Measurements from ENCODE around the gene SNCA.

The SNCA gene

DNA sequence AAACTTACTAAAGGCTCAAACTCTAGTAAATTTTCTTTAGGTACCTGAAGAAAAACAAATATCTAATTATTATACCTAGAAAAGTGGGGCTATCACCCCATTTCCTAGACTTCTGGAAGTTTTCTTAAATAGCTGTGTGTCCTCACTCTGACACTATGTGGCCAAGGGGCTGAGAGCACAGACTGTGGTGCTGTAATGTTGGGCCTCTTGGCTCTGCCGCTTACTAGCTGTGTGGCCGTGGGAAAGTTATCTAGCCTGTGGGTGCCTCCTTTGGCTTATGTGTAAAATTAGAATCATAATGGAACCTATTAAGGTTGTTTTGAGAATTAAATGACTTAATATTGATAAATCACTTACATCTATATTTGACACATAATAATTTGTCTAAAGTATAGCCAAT, 114.4 kb downstream of the SNCA start:
- no peak overlapping the region for H3K4me3 ChIP-seq (ENCODE audit: low read length)
- H3K36me3 ChIP-seq (ENCODE audit: insufficient read depth, low read depth, low read length), result no peaks in the 10 kb centered on the region
- H3K27me3 ChIP-seq (ENCODE audit: insufficient read depth, low read length), result no peaks in the 10 kb centered on the region
- no peak overlapping the region for H3K27ac ChIP-seq (ENCODE audit: low read length)
- H3K4me1 ChIP-seq (ENCODE audit: insufficient read depth, low read length), result no peaks in the 10 kb centered on the region
- H3K9ac ChIP-seq (ENCODE audit: low read depth, low read length), result no peak overlapping the region
- no peaks in the 10 kb centered on the region for H3K9me3 ChIP-seq (ENCODE audit: insufficient read depth, low read depth, low read length)

GRCh38 chr4:89720981-89721380, 116.0 kb downstream of the SNCA start:
- no peaks in the 10 kb centered on the region for H3K27me3 ChIP-seq (ENCODE audit: insufficient read depth, low read length)
- H3K27ac ChIP-seq (ENCODE audit: low read length), result no peak overlapping the region
- H3K4me3 ChIP-seq (ENCODE audit: low read length), result no peak overlapping the region
- no peaks in the 10 kb centered on the region for H3K36me3 ChIP-seq (ENCODE audit: insufficient read depth, low read depth, low read length)
- no peak overlapping the region for H3K9ac ChIP-seq (ENCODE audit: low read depth, low read length)
- H3K9me3 ChIP-seq (ENCODE audit: insufficient read depth, low read depth, low read length), result no peaks in the 10 kb centered on the region
- no peaks in the 10 kb centered on the region for H3K4me1 ChIP-seq (ENCODE audit: insufficient read depth, low read length)

- no peak overlapping the region for H3K9ac ChIP-seq (ENCODE audit: low read depth, low read length)
- no peaks in the 10 kb centered on the region for H3K27me3 ChIP-seq (ENCODE audit: insufficient read depth, low read length)
- H3K4me3 ChIP-seq (ENCODE audit: low read length), result no peak overlapping the region
- no peaks in the 10 kb centered on the region for H3K36me3 ChIP-seq (ENCODE audit: insufficient read depth, low read depth, low read length)
- H3K4me1 ChIP-seq (ENCODE audit: insufficient read depth, low read length), result no peaks in the 10 kb centered on the region
- no peak overlapping the region for H3K27ac ChIP-seq (ENCODE audit: low read length)
- H3K9me3 ChIP-seq (ENCODE audit: insufficient read depth, low read depth, low read length), result no peaks in the 10 kb centered on the region
Measured at GRCh38 chr4:89719536-89720090, 117.3 kb downstream of the SNCA start.

DNA sequence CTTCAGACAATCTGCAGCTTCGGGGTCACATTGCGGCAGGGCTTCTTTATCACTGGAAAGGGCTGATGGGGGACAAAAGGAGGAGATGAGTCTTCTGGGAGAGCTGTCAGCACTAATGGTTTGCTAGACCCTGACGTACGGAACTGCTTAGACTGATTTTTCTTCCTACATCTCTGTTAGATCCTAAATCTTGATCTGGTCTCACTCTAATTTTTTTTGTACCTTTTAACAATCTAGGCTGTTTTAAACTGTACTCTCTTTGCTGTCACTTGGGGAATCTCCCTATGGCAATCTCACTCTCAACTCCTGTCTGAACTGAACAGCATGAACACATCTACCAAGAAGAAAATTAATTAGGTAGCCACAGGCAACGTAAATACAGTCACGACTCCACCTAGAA, 120.1 kb downstream of the SNCA start:
- H3K27ac ChIP-seq (ENCODE audit: low read length), result no peak overlapping the region
- no peak overlapping the region for H3K4me3 ChIP-seq (ENCODE audit: low read length)
- no peaks in the 10 kb centered on the region for H3K27me3 ChIP-seq (ENCODE audit: insufficient read depth, low read length)
- no peak overlapping the region for H3K9ac ChIP-seq (ENCODE audit: low read depth, low read length)
- H3K9me3 ChIP-seq (ENCODE audit: insufficient read depth, low read depth, low read length), result no peaks in the 10 kb centered on the region
- H3K36me3 ChIP-seq (ENCODE audit: insufficient read depth, low read depth, low read length), result no peaks in the 10 kb centered on the region
- H3K4me1 ChIP-seq (ENCODE audit: insufficient read depth, low read length), result no peaks in the 10 kb centered on the region; the same call in 1 of the 2 replicates

- no peaks in the 10 kb centered on the region for H3K9me3 ChIP-seq (ENCODE audit: insufficient read depth, low read depth, low read length)
- H3K27ac ChIP-seq (ENCODE audit: low read length), result no peak overlapping the region
- H3K9ac ChIP-seq (ENCODE audit: low read depth, low read length), result no peak overlapping the region
- H3K36me3 ChIP-seq (ENCODE audit: insufficient read depth, low read depth, low read length), result no peaks in the 10 kb centered on the region
- no peak overlapping the region for H3K4me3 ChIP-seq (ENCODE audit: low read length)
- no peaks in the 10 kb centered on the region; the same call in 1 of the 2 replicates for H3K4me1 ChIP-seq (ENCODE audit: insufficient read depth, low read length)
- no peaks in the 10 kb centered on the region for H3K27me3 ChIP-seq (ENCODE audit: insufficient read depth, low read length)
Measured at GRCh38 chr4:89715631-89716030, 121.3 kb downstream of the SNCA start.

DNA sequence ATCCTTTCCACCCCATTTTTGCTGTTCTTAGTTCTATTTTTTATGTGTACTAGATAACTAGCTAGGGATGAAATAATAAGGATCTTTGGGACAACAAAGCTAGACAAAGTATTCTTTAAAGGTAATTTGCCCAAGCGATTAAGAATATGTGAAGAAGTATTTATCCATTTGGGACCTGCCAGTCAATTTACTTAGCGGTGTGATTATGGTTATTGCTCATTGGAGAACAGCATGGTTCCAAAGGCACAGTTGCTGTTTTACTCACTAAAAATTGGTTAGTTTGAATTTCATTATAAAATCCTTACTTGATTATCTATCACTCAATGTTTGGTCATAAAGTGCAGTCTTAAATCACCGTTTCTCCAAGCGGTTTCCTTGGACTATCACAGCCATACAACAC, 124.1 kb downstream of the SNCA start:
- Histone ChIP-seq H3K27me3 (ENCODE audit: insufficient read depth, low read length) (no peaks in the 10 kb centered on the region), H3K36me3 (ENCODE audit: insufficient read depth, low read depth, low read length) (no peaks in the 10 kb centered on the region), H3K9ac (ENCODE audit: low read depth, low read length) (no peak overlapping the region), H3K27ac (ENCODE audit: low read length) (no peak overlapping the region), H3K4me1 (ENCODE audit: insufficient read depth, low read length) (peaks cover 7% of the 10 kb centered on the region; the same call in 1 of the 2 replicates), H3K4me3 (ENCODE audit: low read length) (no peak overlapping the region), H3K9me3 (ENCODE audit: insufficient read depth, low read depth, low read length) (no peaks in the 10 kb centered on the region)

DNA sequence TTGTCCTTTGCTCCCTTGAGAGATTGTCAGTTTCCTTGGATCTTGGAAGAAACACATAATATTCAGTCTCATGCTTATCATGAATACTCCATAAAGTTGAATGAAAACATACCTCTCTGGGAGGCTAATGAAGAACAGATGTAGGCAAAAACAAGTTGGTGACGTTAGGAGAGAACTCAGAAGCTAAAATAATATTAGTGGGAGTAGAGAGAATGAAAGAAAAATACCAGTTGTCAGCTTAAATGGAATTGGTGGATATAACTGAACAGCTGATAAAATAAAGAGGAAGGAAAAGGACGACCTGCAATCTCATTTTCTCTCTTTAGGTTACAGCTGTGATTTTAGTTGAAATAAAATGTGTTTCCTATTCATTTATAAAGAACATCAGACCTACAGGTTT, 124.8 kb downstream of the SNCA start:
- peaks cover 7% of the 10 kb centered on the region; the same call in 1 of the 2 replicates for H3K4me1 ChIP-seq (ENCODE audit: insufficient read depth, low read length)
- H3K9me3 ChIP-seq (ENCODE audit: insufficient read depth, low read depth, low read length), result no peaks in the 10 kb centered on the region
- no peak overlapping the region for H3K9ac ChIP-seq (ENCODE audit: low read depth, low read length)
- H3K4me3 ChIP-seq (ENCODE audit: low read length), result no peak overlapping the region
- H3K27ac ChIP-seq (ENCODE audit: low read length), result no peak overlapping the region
- no peaks in the 10 kb centered on the region for H3K36me3 ChIP-seq (ENCODE audit: insufficient read depth, low read depth, low read length)
- H3K27me3 ChIP-seq (ENCODE audit: insufficient read depth, low read length), result no peaks in the 10 kb centered on the region

- peaks cover 7% of the 10 kb centered on the region; the same call in 1 of the 2 replicates for H3K4me1 ChIP-seq (ENCODE audit: insufficient read depth, low read length)
- no peak overlapping the region for H3K4me3 ChIP-seq (ENCODE audit: low read length)
- H3K27ac ChIP-seq (ENCODE audit: low read length), result no peak overlapping the region
- H3K9ac ChIP-seq (ENCODE audit: low read depth, low read length), result no peak overlapping the region
- H3K9me3 ChIP-seq (ENCODE audit: insufficient read depth, low read depth, low read length), result no peaks in the 10 kb centered on the region
- H3K27me3 ChIP-seq (ENCODE audit: insufficient read depth, low read length), result no peaks in the 10 kb centered on the region
- no peaks in the 10 kb centered on the region for H3K36me3 ChIP-seq (ENCODE audit: insufficient read depth, low read depth, low read length)
Measured at GRCh38 chr4:89708903-89709421, 128.0 kb downstream of the SNCA start.

DNA sequence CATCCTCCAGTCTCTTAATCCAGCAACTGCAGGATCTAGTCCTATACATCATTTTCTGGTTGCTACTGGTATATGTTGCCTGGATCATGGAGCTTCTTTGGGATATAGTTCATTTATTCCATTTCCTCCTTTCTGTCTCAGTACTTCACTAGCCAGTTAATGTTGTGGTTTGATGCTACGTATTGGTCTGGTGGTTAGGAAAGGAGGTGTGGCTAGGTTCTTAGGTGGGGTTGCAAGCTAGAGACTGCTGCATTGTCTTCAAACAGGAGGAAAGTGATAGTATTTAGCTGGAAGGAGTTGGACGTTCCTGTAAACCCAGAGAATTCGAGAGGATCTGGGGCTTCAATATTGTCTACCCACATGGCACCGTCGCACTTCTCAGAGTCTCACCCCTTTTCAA, 129.5 kb downstream of the SNCA start:
- no peak overlapping the region for H3K27ac ChIP-seq (ENCODE audit: low read length)

GRCh38 chr4:89704651-89705395, 132.1 kb downstream of the SNCA start:
- no peaks in the 10 kb centered on the region for H3K36me3 ChIP-seq (ENCODE audit: insufficient read depth, low read depth, low read length)
- peaks cover 7% of the 10 kb centered on the region; the same call in 1 of the 2 replicates for H3K4me1 ChIP-seq (ENCODE audit: insufficient read depth, low read length)
- no peak overlapping the region for H3K27ac ChIP-seq (ENCODE audit: low read length)
- H3K4me3 ChIP-seq (ENCODE audit: low read length), result no peak overlapping the region
- no peaks in the 10 kb centered on the region for H3K9me3 ChIP-seq (ENCODE audit: insufficient read depth, low read depth, low read length)
- no peak overlapping the region for H3K9ac ChIP-seq (ENCODE audit: low read depth, low read length)
- no peaks in the 10 kb centered on the region for H3K27me3 ChIP-seq (ENCODE audit: insufficient read depth, low read length)

More for the DNA sequence above, 129.5 kb downstream of the SNCA start:
- no peaks in the 10 kb centered on the region for H3K9me3 ChIP-seq (ENCODE audit: insufficient read depth, low read depth, low read length)
- no peaks in the 10 kb centered on the region for H3K36me3 ChIP-seq (ENCODE audit: insufficient read depth, low read depth, low read length)
- no peaks in the 10 kb centered on the region for H3K27me3 ChIP-seq (ENCODE audit: insufficient read depth, low read length)
- H3K4me3 ChIP-seq (ENCODE audit: low read length), result no peak overlapping the region
- peaks cover 7% of the 10 kb centered on the region; the same call in 1 of the 2 replicates for H3K4me1 ChIP-seq (ENCODE audit: insufficient read depth, low read length)
- H3K9ac ChIP-seq (ENCODE audit: low read depth, low read length), result no peak overlapping the region

- H3K9ac ChIP-seq (ENCODE audit: low read depth, low read length), result no peak overlapping the region
- no peaks in the 10 kb centered on the region for H3K36me3 ChIP-seq (ENCODE audit: insufficient read depth, low read depth, low read length)
- H3K4me3 ChIP-seq (ENCODE audit: low read length), result no peak overlapping the region
- H3K27me3 ChIP-seq (ENCODE audit: insufficient read depth, low read length), result no peaks in the 10 kb centered on the region
- no peak overlapping the region for H3K27ac ChIP-seq (ENCODE audit: low read length)
- H3K9me3 ChIP-seq (ENCODE audit: insufficient read depth, low read depth, low read length), result no peaks in the 10 kb centered on the region
- peaks cover 2% of the 10 kb centered on the region; the same call in 1 of the 2 replicates for H3K4me1 ChIP-seq (ENCODE audit: insufficient read depth, low read length)
Measured at GRCh38 chr4:89703829-89704590, 133.0 kb downstream of the SNCA start.
